CD4-positive, CD25-positive, alpha-beta regulatory T cell (primary cell): ENCODE results near the gene NEK7. TPM values are rescaled to one million over a fixed set of nuclear protein-coding genes. Genes with fewer than 3 reads are reported as not detected.
A peak's percentile ranks its signal among the peaks of the same experiment; 100 is the strongest.

ENCODE experiments used
- ATAC-seq, 2 donors: fragments of 150-1000 bp; cut with Tn5 transposase; one replicate each; pipeline ENCODE4 v1.10.0; 2021; ENCODE audit warnings: low read depth in 2 of 2, moderate number of reproducible peaks in 2 of 2, moderate library complexity in 1 of 2
- DNase-seq, 3 donors: peaks; one replicate each; pipeline versions ENCODE4 v3.0.0 to v3.0.0-alpha.2; 2012 to 2022; ENCODE audit warnings: mixed read lengths in 1 of 3
- H3K27ac ChIP-seq: one replicate; pipeline ENCODE4 v1.7.0; 2013; ENCODE audit warnings: mild to moderate bottlenecking, low read length; ENCODE audit not compliant: insufficient read depth, poor library complexity, severe bottlenecking
- H3K27me3 ChIP-seq: one replicate; pipeline ENCODE4 v1.7.0; 2013; ENCODE audit warnings: low read length; ENCODE audit not compliant: control insufficient read depth, insufficient read depth
- H3K36me3 ChIP-seq: one replicate; pipeline ENCODE4 v1.7.0; 2013; ENCODE audit warnings: mild to moderate bottlenecking, low read length, moderate library complexity; ENCODE audit not compliant: control insufficient read depth, insufficient read depth
- H3K4me1 ChIP-seq: 2 replicates; pipeline ENCODE4 v1.7.0; 2013; ENCODE audit warnings: mild to moderate bottlenecking, low read length; ENCODE audit not compliant: insufficient read depth, control insufficient read depth, poor library complexity, severe bottlenecking
- H3K4me3 ChIP-seq: one replicate; pipeline ENCODE4 v1.7.0; 2013; ENCODE audit warnings: low read depth, mild to moderate bottlenecking, low read length, moderate library complexity
- H3K9me3 ChIP-seq, 2 experiments: 1 replicate in 1 of 2; 2 replicates in 1 of 2; pipeline ENCODE4 v1.7.0; 2013; ENCODE audit warnings: low read length in 2 of 2, mild to moderate bottlenecking in 1 of 2, moderate library complexity in 1 of 2; ENCODE audit not compliant: control insufficient read depth in 2 of 2
- H3K27ac Mint-ChIP-seq, 3 donors: one replicate each; pipeline ENCODE4 v1.8.0; 2020 to 2022; ENCODE audit warnings: mild to moderate bottlenecking in 3 of 3, mixed read lengths in 3 of 3, moderate library complexity in 2 of 3
- H3K27me3 Mint-ChIP-seq: one replicate; pipeline ENCODE4 v1.8.0; 2022; ENCODE audit warnings: mild to moderate bottlenecking, mixed read lengths
- H3K36me3 Mint-ChIP-seq: one replicate; pipeline ENCODE4 v1.8.0; 2020; ENCODE audit warnings: mixed read lengths
- H3K4me1 Mint-ChIP-seq, 4 donors: one replicate each; pipeline ENCODE4 v1.8.0; 2020 to 2022; ENCODE audit warnings: mixed read lengths in 4 of 4, mild to moderate bottlenecking in 1 of 4
- H3K4me3 Mint-ChIP-seq, 4 donors: one replicate each; pipeline ENCODE4 v1.8.0; 2020 to 2022; ENCODE audit warnings: mild to moderate bottlenecking in 4 of 4, mixed read lengths in 4 of 4, moderate library complexity in 3 of 4
- H3K9me3 Mint-ChIP-seq, 7 donors: one replicate each; pipeline ENCODE4 v1.8.0; 2020 to 2022; ENCODE audit warnings: mixed read lengths in 7 of 7, mild to moderate bottlenecking in 3 of 7, moderate library complexity in 2 of 7
- polyA plus RNA-seq, 4 donors: library from polyadenylated mRNA; unstranded; fragments of 300-500 nt; fragmentation: Illumina TruSeq; gene quantifications; one replicate each; pipeline ENCODE4 v1.2.3, GENCODE V29; 2021
- total RNA-seq: library from RNA; stranded (reverse); gene quantifications from one replicate; pipeline ENCODE4 v1.2.3, GENCODE V29; 2022

The NEK7 gene
- 56.4 TPM for total RNA-seq
- polyA plus RNA-seq, result 10 to 100 TPM; 37.7 to 61.3 (median 52.1) TPM

GRCh38 chr1:198156745-198157240, at the start of gene NEK7:
TSS of gene NEK7 (plus strand) at chr1:198156998. CDS start at chr1:198232581, 75,583 bp downstream.
- peak within 1 kb of the TSS; percentile 99 to 100 (median 99) for H3K27ac Mint-ChIP-seq
- H3K4me3 Mint-ChIP-seq, result peak within 1 kb of the TSS; percentile 97 to 100 (median 100)
- peaks cover 4% of the 10 kb centered on the region for H3K36me3 Mint-ChIP-seq
- H3K9me3 Mint-ChIP-seq, result peaks cover 0 to 1% (median 0%) of the 10 kb centered on the region in 7 donors
- H3K4me1 ChIP-seq, result peaks cover 33% of the 10 kb centered on the region
- peak within 1 kb of the TSS; percentile 93 for H3K4me3 ChIP-seq
- H3K4me1 Mint-ChIP-seq, result peaks cover 9 to 46% (median 32%) of the 10 kb centered on the region in 4 donors
- DNase-seq, result peak; percentile 60 to 85 (median 67)
- H3K9me3 ChIP-seq, result no peaks in the 10 kb centered on the region
- peak within 1 kb of the TSS; percentile 96 for H3K27ac ChIP-seq
- H3K27me3 ChIP-seq, result no peaks in the 10 kb centered on the region
- H3K36me3 ChIP-seq, result no peaks in the 10 kb centered on the region
- no peaks in the 10 kb centered on the region for H3K27me3 Mint-ChIP-seq
- ATAC-seq, result peak; percentile 22 to 27

- Histone ChIP-seq H3K4me1 (no peaks in the 10 kb centered on the region), H3K9me3 (no peaks in the 10 kb centered on the region), H3K27me3 (peaks cover 5% of the 10 kb centered on the region), H3K27ac (no peak overlapping the region), H3K4me3 (no peak overlapping the region), H3K36me3 (no peaks in the 10 kb centered on the region)
- Mint-ChIP-seq H3K36me3 (no peaks in the 10 kb centered on the region), H3K4me3 (no peak overlapping the region), H3K27ac (no peak overlapping the region), H3K9me3 (peaks cover 0 to 2% (median 0%) of the 10 kb centered on the region in 7 donors), H3K4me1 (peaks cover 0 to 5% (median 1%) of the 10 kb centered on the region in 4 donors), H3K27me3 (peaks cover 11% of the 10 kb centered on the region)
- ATAC-seq, result no peak
- DNase-seq, result no peak
Observed at GRCh38 chr1:198107091-198107501, 49.7 kb upstream of the NEK7 start.

- DNase-seq (no peak), ATAC-seq (no peak)
- no peaks in the 10 kb centered on the region for H3K9me3 ChIP-seq
- H3K4me3 ChIP-seq, result no peak overlapping the region
- Mint-ChIP-seq H3K4me3 (no peak overlapping the region), H3K4me1 (no peaks in the 10 kb centered on the region), H3K27me3 (peaks cover 13% of the 10 kb centered on the region), H3K27ac (peak overlapping the region in 1 of 3 donors; percentile 12), H3K36me3 (no peaks in the 10 kb centered on the region), H3K9me3 (peaks cover 0 to 2% (median 0%) of the 10 kb centered on the region in 7 donors)
- H3K36me3 ChIP-seq, result no peaks in the 10 kb centered on the region
- H3K27ac ChIP-seq, result no peak overlapping the region
- H3K4me1 ChIP-seq, result no peaks in the 10 kb centered on the region
- H3K27me3 ChIP-seq, result peaks cover 5% of the 10 kb centered on the region
Observed at GRCh38 chr1:198108636-198109370, 48.0 kb upstream of the NEK7 start.

- peaks cover 5% of the 10 kb centered on the region for H3K27me3 ChIP-seq
- DNase-seq (no peak), ATAC-seq (no peak)
- Mint-ChIP-seq H3K27me3 (peaks cover 16% of the 10 kb centered on the region), H3K4me3 (no peak overlapping the region), H3K4me1 (no peaks in the 10 kb centered on the region), H3K9me3 (peaks cover 0 to 4% (median 0%) of the 10 kb centered on the region in 7 donors), H3K36me3 (no peaks in the 10 kb centered on the region), H3K27ac (no peak overlapping the region)
- no peaks in the 10 kb centered on the region for H3K9me3 ChIP-seq
- H3K4me1 ChIP-seq, result no peaks in the 10 kb centered on the region
- no peak overlapping the region for H3K4me3 ChIP-seq
- H3K36me3 ChIP-seq, result no peaks in the 10 kb centered on the region
- no peak overlapping the region for H3K27ac ChIP-seq
Observed at GRCh38 chr1:198109371-198109715, 47.5 kb upstream of the NEK7 start.

- H3K27ac Mint-ChIP-seq, result no peak overlapping the region
- H3K36me3 Mint-ChIP-seq, result no peaks in the 10 kb centered on the region
- no peak overlapping the region for H3K4me3 Mint-ChIP-seq
- Histone ChIP-seq H3K9me3 (no peaks in the 10 kb centered on the region), H3K36me3 (no peaks in the 10 kb centered on the region), H3K4me3 (no peak overlapping the region), H3K4me1 (no peaks in the 10 kb centered on the region), H3K27me3 (peaks cover 6% of the 10 kb centered on the region), H3K27ac (no peak overlapping the region)
- no peaks in the 10 kb centered on the region for H3K4me1 Mint-ChIP-seq
- peaks cover 5% of the 10 kb centered on the region for H3K27me3 Mint-ChIP-seq
- DNase-seq (no peak), ATAC-seq (no peak)
- H3K9me3 Mint-ChIP-seq, result peaks cover 0 to 6% (median 0%) of the 10 kb centered on the region in 7 donors
Observed at GRCh38 chr1:198113342-198113750, 43.5 kb upstream of the NEK7 start.

- DNase-seq (no peak), ATAC-seq (no peak)
- H3K9me3 Mint-ChIP-seq, result peaks cover 0 to 5% (median 0%) of the 10 kb centered on the region in 7 donors
- H3K27me3 ChIP-seq, result peaks cover 8% of the 10 kb centered on the region
- no peak overlapping the region for H3K27ac Mint-ChIP-seq
- H3K4me1 ChIP-seq, result no peaks in the 10 kb centered on the region
- H3K36me3 Mint-ChIP-seq, result no peaks in the 10 kb centered on the region
- H3K4me3 ChIP-seq, result no peak overlapping the region
- no peaks in the 10 kb centered on the region for H3K4me1 Mint-ChIP-seq
- H3K4me3 Mint-ChIP-seq, result no peak overlapping the region
- peaks cover 5% of the 10 kb centered on the region for H3K27me3 Mint-ChIP-seq
- H3K36me3 ChIP-seq, result no peaks in the 10 kb centered on the region
- H3K9me3 ChIP-seq, result no peaks in the 10 kb centered on the region
- H3K27ac ChIP-seq, result no peak overlapping the region
Observed at GRCh38 chr1:198116069-198116468, 40.7 kb upstream of the NEK7 start.

- H3K27ac Mint-ChIP-seq, result no peak overlapping the region
- H3K9me3 ChIP-seq, result no peaks in the 10 kb centered on the region
- no peak for ATAC-seq
- no peaks in the 10 kb centered on the region for H3K4me1 ChIP-seq
- H3K27me3 Mint-ChIP-seq, result peaks cover 5% of the 10 kb centered on the region
- H3K4me3 Mint-ChIP-seq, result no peak overlapping the region
- no peaks in the 10 kb centered on the region for H3K36me3 ChIP-seq
- peaks cover 8% of the 10 kb centered on the region for H3K27me3 ChIP-seq
- peaks cover 0 to 5% (median 0%) of the 10 kb centered on the region in 7 donors for H3K9me3 Mint-ChIP-seq
- no peak overlapping the region for H3K4me3 ChIP-seq
- no peaks in the 10 kb centered on the region for H3K36me3 Mint-ChIP-seq
- H3K27ac ChIP-seq, result no peak overlapping the region
- H3K4me1 Mint-ChIP-seq, result no peaks in the 10 kb centered on the region
- no peak for DNase-seq
Observed at GRCh38 chr1:198116469-198116868, 40.3 kb upstream of the NEK7 start.

- no peaks in the 10 kb centered on the region for H3K4me1 ChIP-seq
- Mint-ChIP-seq H3K9me3 (peaks cover 0 to 5% (median 0%) of the 10 kb centered on the region in 7 donors), H3K36me3 (no peaks in the 10 kb centered on the region), H3K4me3 (no peak overlapping the region), H3K27me3 (peaks cover 5% of the 10 kb centered on the region), H3K4me1 (no peaks in the 10 kb centered on the region), H3K27ac (no peak overlapping the region)
- no peaks in the 10 kb centered on the region for H3K36me3 ChIP-seq
- DNase-seq (no peak), ATAC-seq (no peak)
- no peak overlapping the region for H3K4me3 ChIP-seq
- peaks cover 8% of the 10 kb centered on the region for H3K27me3 ChIP-seq
- no peaks in the 10 kb centered on the region for H3K9me3 ChIP-seq
- no peak overlapping the region for H3K27ac ChIP-seq
Observed at GRCh38 chr1:198117267-198117666, 39.5 kb upstream of the NEK7 start.
